GM18502 (cell line): ENCODE results near the gene ATAT1.
"Not testable (repeated sequence)": the region's sequence is repeated elsewhere in the genome, so short reads cannot be mapped to it uniquely, and the experiment has no call there.

Experiments
- ATAC-seq: cut with Tn5 transposase; IDR thresholded peaks from one replicate; pipeline ENCODE4 v1.9.1; 2021; ENCODE audit warnings: mild to moderate bottlenecking; ENCODE audit not compliant: unreplicated experiment, poor library complexity

The ATAT1 gene

DNA sequence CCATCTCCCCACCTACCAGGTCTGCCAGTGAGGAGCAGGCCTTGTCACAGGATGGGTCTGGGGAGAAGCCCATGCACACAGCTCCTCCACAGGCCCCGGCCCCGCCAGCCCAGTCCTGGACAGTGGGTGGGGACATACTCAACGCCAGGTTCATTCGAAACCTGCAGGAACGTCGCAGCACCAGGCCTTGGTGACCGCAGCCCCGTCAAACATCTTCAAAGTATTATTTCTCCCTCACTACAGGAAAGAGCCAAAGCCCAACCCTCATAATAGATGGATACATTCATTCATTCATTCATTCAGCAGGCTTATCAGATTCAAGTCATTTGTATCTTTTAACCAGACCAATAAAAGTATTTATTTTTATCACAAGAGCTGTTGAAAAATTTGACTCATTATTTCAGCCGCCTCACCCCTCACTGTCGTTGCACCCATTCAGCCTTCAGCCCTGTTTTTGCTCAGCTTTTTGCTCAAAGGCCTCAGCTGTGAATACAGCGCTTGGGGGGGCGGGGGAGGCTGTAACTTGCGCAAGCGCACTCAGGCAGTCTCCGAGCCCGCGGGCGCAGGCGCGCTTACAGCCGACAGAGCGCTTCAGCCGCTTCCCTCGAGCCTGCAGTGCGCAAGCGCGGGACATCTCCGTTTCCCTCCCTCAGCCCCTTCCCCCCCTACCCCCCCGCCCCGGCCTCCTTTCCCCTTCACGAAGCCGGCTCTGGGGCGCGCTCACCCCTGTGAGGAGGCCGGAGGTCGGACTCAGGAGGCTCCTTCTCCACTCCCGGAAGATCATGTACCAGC is 20.0 kb downstream of the ATAT1 start, which contains the start of gene C6orf136:
TSS of gene C6orf136 (plus strand) at position 684 of the 792 bp plus-strand sequence. CDS start at position 783, 99 bp downstream.
- peak; percentile 49 for ATAC-seq

DNA sequence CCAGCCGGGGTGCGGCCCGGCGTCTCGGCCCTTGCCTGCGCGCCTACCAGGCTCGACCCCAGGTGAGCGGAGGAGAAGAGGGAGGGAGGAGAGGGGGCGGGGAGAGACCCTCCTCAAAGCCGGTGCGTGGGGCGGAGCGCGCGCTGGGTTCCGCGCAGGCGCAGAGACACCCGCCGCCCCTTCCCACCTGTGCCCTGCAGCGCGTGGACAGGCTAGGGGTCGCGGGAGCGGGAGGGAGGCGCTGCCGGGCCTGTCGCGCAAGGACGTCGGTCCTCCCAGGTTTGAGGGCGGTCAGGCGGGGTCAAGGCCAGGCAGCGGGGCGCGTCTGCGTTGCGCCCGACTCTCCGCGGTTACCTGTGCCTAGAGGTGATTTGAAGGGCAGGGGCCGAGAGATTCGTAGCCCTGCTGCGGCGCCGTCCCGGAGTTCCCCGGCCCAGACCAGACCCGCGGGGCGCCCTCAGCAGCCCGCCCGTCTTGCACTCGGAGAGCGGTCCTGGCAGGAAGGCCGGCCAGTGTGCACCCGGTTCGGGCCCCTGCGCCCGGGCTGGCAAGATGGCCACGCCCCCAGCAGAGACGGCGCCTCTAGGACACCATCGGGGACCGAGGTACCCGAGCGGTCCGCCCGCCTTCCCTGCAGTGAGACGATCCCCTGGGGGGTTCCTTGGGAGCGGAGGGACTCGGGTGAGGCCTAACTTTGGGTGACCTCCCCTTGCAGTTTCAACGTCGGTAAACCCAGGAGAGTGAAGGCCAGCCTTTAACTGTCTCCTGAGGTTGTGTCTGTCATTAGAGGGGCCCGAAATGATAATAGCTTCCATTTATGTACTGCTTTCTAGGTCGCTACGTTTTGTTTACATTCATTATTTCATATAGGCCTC is 20.8 kb downstream of the ATAT1 start:
- ATAC-seq, result peak; percentile 70

DNA sequence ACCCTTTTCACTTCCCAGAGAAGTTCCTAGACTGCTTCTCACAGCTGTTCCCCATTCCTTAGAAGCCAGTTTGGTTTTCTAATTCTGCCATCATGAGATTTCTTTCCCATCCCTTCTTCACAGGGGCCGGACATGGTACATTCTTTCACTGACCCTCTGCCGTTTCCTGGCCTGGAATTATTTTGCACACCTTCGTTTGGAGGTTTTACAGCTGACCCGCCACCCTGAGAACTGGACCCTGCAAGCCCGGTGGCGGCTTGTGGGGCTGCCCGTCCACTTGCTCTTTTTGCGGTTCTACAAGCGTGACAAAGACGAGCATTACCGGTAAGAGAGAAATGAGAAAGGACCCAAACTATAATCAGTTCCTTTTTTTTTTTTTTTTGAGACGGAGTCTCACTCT is 24.5 kb downstream of the ATAT1 start:
- ATAC-seq, result no peak

DNA sequence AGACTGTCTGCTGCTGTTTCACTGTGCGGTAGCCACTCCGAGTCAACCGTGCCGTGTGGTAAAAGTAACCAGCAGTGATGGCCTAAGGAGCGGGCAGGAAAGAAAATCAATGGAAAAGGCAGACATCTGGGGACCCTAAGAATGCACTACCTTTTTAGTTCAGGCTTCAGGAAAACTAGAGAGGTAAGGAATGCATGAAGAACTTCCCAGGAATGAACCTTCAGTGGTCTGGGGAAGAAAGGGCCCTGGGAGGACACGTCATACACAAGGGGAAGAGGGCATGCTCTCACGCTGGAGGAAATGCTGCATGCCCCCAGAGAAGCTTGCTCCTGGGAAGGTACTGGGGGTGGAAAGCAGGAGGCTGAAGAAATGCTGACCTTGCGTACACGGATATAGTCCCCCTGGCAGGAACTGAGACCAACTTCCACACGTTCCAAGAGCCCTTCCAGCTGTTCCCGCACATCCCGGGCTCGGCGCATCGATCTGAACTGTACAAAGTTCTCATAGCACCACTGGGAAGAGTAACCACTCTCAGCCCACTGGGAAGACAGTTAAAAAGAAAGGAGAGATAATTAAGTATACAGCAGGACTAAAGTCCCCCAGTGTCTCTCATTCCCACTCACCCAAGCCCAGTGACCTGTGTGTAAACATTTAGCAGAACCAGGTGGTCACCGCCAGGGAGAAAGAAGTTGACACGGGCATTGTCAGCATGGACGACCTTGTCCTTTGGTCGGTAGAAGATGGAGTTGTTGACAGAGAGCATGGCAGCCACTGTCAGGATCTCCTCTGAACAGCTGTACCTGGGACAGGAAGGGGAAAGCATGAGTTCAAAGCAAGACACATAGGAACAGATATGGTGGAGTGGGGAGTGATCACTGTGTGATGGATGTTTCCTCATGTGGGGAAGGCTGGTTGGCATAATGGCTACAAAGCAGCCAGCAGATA is 28.4 kb downstream of the ATAT1 start:
- ATAC-seq, result no peak

DNA sequence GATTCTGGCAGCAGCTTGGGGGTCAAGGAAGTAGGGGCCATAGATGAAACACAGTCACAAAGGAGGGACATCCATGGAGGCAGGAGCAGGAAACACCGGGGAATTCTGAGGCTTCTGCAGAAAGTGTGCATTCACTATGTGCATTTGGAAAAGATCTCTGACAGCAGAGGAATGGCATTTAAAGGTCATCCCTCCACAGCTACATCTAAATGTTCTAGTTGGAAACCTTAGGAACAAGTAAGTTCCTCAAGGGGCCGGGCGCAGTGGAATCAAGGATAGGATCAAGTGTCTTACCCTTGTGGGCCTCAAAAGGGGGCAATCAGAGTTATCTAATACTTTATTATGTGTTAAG is 29.0 kb downstream of the ATAT1 start:
- ATAC-seq, result no peak

DNA sequence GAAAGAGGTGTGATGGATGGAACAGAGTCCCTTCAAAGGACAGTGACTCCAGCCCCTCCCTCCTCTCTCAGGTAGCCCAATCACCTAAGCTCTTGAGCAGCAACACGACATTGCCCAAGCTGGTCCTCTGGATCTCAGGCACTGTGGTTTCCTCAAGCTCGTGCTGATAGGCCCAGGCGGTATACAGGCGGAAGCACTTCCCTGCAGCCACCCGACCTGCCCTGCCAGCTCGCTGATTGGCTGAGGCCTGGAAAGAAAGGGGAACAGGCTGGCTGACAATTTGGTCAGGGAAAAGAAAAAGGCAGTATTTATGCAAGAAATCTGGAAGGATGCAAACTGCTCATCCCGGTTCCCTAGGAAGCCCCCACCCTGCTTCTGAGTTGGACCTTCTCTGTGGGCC is 29.8 kb downstream of the ATAT1 start:
- no peak for ATAC-seq

DNA sequence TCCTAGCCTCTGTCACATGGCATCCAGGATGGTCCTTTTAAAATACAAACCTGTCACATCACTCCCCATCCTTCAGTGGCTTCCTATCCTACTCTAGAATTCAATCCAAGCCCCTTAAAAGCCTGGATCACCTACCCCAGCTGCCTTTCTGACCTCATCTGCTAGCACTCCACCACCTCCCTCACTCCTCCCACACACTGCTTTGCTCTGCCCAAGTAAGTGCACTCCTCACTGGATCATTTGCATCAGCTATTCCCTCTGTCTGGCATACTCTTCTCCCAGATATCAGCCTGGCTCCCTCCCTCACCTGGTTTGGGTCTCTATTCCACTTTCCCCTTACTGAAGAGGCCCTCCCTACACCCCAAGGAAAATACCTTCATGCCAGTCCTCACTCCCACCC is 30.8 kb downstream of the ATAT1 start:
- no peak for ATAC-seq

DNA sequence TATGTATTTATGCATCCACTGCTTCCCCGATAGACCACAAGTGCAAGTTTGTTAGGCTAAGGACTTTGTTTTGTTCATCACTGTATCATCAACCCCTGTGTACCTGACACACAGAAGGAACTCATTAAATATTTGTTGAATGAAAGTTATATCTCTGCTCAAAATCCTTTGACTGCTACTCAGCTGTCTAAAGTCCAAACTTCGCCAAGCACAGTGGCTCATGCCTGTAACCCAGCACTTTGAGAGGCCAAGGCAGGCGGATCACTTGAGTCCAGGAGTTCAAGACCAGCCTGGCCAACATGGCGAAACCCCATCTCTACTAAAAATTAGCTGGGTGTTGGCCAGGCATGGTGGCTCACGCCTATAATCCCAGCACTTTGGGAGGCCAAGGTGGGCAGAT is 31.2 kb downstream of the ATAT1 start:
- ATAC-seq, result not testable (repeated sequence)

DNA sequence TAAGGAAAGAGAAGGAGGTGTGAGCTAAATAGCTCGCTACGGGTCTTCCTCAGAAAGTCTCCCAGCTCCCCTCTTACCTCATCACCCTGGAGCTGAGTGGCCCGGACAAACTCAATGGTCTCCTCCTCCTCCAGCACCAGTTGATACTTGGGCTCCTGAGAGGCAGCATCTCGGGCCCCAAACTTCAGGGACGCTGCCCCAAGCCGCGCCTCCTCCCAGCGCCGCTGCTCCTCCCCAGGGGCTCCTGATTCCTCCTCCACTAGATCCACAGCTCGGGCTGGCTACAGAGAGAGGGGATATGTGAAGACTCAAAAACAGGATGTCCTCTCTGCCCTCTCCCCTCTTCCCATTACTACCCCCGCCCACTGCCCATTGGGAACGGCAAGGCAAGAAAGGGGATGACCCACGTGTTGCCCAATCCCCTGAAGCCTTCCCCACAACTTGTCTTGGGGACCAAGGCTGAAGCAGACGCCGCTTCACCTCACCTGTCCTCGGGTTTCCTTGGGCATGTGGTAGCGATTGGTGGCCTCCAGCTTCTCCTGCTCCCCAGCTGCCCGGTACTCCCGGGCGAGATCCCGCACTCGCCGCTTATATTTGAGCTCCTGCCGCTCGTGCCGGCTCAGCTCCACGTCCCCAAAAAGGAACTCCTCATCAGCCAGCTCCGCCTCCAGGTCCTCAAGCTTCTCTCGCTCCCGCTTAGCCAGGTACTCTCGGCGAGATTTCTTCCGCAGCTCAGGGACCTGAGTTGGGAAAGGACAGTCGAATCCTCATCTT is 38.5 kb downstream of the ATAT1 start:
- no peak for ATAC-seq

DNA sequence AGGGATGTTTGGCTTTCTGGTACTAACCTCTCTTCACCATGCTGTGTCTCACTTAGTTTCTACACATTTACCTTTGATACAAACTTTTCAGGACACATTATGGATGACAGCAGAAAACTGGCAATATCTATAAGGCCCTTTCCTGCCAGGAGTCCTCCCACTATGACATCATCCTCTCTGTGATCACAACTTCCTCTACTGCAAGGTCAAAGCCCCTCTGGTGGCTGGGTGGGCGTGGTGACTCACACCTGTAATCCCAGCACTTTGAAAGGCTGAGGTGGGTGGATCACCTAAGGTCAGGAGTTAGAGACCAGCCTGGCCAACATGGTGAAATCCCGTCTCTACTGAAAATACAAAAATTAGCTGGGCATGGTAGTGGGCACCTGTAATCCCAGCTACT is 39.6 kb downstream of the ATAT1 start:
- ATAC-seq, result not testable (repeated sequence)

DNA sequence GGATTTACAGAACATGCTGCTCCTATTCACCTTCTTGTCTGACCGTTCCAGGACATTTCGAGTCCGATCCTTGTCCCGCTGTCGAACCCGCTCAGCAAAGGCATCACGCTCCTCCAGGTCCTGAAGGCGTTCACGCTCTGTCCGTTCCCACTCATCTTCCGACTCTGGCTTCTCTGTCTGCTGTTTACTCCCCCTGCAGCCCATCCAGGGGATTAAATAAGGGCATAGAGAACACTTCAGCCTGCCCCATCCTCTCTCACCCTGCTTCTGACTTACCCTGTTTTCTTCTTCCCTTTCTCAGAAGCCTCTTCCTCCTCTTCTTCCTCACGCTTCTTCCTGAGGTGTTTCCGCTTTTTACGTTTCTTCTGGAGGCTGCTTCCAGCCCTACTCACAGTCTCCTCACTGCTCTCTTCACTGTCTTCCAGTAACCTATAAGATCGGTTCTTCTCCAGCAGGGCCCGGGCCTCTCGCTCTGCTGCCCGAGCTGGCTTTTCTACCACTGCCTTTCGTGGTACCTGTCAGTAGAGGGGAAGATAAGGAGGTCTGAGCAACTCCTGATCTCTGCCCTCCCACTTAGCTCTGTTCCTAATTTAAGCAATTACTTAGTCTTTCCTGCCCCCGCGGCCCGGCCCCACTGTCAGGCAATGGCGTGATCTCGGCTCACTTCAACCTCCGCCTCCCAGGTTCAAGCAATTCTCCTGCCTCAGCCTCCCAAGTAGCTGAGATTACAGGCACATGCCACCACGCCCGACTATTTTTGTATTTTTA is 44.3 kb downstream of the ATAT1 start:
- ATAC-seq, result no peak

DNA sequence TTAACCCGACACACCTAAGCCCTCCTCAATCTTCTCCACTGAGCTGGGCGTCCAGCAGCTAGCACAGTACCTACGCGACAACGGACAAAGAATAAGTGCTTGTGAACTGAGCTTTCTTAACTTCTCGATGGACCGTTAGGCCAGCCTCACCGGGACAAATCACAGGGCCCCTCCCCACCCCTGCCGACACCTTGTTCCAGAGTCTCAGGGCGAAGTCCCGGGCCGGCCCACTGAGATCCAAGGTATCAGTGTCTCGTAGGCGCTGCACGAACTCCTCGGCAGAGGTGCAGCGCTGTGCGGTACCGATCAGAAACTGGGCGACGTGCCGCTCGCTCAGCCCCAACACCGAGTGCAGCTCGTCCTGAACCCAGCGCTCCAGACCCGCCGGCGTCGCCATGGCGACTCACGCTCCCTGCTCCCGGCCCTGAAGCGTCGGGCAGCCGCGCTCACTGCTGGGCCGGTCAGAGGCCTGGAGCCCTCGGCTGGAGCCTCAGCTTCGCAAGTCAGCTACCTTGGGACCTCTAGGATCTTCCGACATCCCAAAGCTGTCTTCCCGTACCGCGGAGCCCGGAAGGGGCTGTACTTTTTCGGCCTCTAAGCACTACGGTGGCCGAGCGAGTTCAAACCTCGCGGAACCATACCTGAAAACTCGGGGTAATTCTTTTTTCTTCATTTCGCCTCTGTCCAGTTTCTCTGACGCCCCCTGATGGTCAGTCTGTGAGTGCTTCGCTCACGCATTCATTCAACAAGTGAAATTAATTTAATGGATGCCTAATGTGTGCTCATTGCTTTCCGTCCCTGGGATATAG is 46.0 kb downstream of the ATAT1 start, which contains the start of gene DHX16:
TSS of gene DHX16 (minus strand) at position 562 of the 809 bp plus-strand sequence. CDS start at position 397, 165 bp downstream.
- ATAC-seq, result peak; percentile 75

DNA sequence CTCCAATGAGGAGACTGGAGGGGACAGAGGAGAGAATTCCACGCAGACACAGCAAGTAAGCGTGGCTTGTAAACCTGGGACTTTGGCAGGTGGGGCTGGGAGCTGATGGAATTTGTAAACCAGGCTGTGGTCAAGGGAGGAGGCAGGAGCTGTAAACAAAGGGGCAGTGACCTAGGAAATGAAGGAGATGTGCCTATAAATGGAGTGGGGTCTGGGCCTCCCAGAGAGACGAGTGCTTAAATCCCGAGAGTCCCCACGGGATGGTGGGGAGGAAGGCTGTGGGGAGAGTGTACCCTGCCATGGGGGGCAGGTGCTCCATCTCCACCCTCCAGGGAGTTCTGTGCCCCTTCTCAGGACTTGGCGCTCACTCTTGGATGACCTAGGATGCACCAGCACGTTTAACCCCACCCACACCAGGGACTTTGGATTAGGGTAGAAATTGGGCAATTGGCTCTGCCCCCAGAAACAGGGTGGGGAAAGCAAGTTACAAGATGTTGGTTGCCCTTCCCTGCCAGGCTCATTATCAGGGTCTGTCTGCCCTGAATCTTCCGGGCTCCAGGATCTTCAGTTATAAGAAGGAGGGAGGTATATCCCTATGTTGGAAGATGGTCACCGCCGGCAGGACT is 50.1 kb downstream of the ATAT1 start:
- no peak for ATAC-seq

DNA sequence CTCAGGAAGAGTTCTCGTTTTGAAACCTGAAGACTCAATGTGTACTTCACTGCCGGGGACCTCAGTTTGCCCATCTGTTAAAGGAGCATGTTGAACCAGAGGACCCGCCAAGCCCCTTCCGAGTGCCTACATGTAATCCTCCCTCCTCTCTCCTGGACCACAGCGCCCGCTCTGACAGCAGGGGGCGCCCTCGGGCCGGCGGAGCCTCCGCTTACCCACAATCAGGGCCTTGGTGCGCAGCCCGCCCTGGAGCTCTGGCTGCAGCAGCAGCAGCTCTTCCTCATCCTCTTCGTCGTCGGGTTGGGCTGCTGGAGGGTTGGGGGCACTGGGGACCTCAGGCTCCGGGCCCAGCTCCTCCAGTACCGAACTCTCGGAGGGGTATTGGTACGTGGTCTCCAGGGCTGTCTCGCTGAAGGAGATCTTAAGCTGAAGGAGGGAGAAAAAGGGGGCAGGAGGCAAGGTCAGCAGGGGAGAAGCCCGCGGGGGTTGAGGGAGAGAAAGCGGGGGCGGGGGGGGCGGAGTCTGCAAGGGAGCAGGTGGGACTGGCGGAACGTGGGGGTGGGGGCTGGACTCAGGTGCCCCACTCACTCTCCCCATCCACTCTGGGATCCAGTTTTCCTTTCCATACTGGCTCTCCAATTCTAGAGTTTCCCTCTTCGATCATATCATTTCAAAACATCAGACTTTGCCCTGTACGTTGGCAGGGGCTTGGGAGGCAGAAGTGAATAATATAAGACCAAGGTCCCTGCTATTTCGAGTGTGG is 52.5 kb downstream of the ATAT1 start:
- peak; percentile 41 for ATAC-seq

DNA sequence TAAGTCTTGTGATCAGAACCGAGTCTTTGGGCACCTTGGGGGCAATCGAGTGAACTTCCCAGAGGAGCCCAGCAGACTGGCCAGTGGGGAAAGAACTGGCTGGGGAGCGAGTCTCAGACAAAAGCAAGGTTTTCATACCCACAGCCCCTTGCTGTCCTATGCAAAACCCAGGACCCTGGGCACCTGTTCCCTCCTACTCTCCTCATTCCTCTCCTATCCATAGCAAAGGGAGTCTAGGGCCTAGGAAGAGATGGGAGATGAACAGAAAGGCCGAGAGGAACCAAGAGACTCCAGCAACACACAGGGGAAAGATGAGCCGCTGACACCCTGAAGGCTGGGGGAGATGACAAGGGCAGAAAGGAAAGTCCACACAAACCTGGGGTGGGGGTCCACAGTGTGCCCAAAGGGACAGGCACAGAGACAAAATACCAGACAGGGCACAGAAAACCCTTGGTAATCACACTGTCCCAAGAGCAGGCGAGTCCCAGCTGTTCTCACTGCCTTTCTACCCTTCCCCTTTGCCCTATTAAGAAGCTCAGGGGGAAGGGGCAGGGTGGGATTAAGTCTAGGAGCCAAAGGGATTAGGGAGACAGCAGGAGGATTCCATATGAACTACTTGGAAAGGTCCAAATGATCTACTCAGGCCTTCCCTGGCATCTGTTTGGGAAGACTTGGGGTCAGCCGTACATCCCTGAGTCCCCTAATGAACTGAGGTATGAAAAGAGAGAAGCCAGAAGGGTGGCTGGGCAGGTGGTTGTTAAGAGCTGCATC is 53.3 kb downstream of the ATAT1 start:
- ATAC-seq, result no peak

DNA sequence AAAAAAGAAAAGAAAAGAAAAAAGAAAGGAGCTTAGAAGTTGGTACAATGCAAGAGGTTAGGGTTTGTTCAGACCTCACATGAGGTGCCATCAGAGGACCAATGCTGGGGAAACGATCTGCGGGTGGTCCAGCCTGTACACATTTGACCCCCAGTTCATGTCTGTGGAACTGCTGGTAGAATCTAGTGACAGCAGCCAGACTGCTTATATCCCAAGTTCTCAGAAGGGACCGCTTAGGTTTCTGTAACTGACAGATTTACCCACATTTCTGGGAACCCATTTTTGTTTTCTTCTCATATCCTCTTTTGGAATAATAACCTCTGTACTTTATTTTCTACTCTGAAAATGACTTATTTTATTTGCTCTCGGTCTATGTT is 55.1 kb downstream of the ATAT1 start:
- ATAC-seq, result no peak
